Thymus (tissue), 11 donors: Measurements from ENCODE around the gene TFEC. TPM values are rescaled to one million over a fixed set of nuclear protein-coding genes. Genes with fewer than 3 reads are reported as not detected.
"Not testable (repeated sequence)": the region's sequence is repeated elsewhere in the genome, so short reads cannot be mapped to it uniquely, and the experiment has no call there.

Experiments
- DNase-seq, 9 donors: peaks; one replicate each; pipeline ENCODE4 v3.0.0-alpha.2; 2013; ENCODE audit warnings: low spot score in 9 of 9, low read depth in 6 of 9, missing footprints in 1 of 9
- H3K27ac ChIP-seq, 2 donors: one replicate each; pipeline ENCODE4 v1.5.1; 2013; ENCODE audit warnings: control low read depth in 1 of 2, low read depth in 1 of 2, low read length in 1 of 2, mild to moderate bottlenecking in 1 of 2, moderate library complexity in 1 of 2
- H3K27me3 ChIP-seq, 2 donors: one replicate each; pipeline ENCODE4 v1.5.1; 2013; ENCODE audit warnings: low read length in 1 of 2; ENCODE audit not compliant: control insufficient read depth in 2 of 2, insufficient read depth in 1 of 2
- H3K36me3 ChIP-seq, 2 donors: one replicate each; pipeline ENCODE4 v1.5.1; 2013; ENCODE audit warnings: low read length in 1 of 2, mild to moderate bottlenecking in 1 of 2, moderate library complexity in 1 of 2; ENCODE audit not compliant: control insufficient read depth in 2 of 2, insufficient read depth in 2 of 2
- H3K4me1 ChIP-seq, 2 donors: one replicate each; pipeline ENCODE4 v1.5.1; 2013; ENCODE audit warnings: low read length in 2 of 2; ENCODE audit not compliant: control insufficient read depth in 2 of 2, insufficient read depth in 2 of 2
- H3K4me3 ChIP-seq, 2 donors: one replicate each; pipeline ENCODE4 v1.5.1; 2013; ENCODE audit warnings: low read length in 2 of 2, control low read depth in 1 of 2, mild to moderate bottlenecking in 1 of 2
- H3K9me3 ChIP-seq, 2 donors: one replicate each; pipeline ENCODE4 v1.5.1; 2013; ENCODE audit warnings: low read length in 1 of 2, mild to moderate bottlenecking in 1 of 2; ENCODE audit not compliant: control insufficient read depth in 2 of 2, insufficient read depth in 1 of 2
- WGBS: extraction: QIAGEN DNeasy Blood & Tissue Kit; methylation state at CpG from one replicate; pipeline ENCODE4 v1.1.7; 2013; 5-methylcytosine and 5-hydroxymethylcytosine counted together
- polyA plus RNA-seq: library from polyadenylated mRNA; stranded (reverse); fragments of 200-250 nt; gene quantifications from one replicate; pipeline ENCODE4 v1.2.3, GENCODE V29; 2013
- total RNA-seq: library from RNA; stranded (reverse); fragments of 120-200 nt; gene quantifications from one replicate; pipeline ENCODE4 v1.2.4, GENCODE V29; 2013
- donor health status: healthy.

Gene TFEC
- total and polyA plus RNA-seq, 2 donors: 5.8 to 9.1 TPM

GRCh38 chr7:115929736-115930135 is 100.8 kb downstream of the TFEC start:
- not testable (repeated sequence) for DNase-seq, H3K36me3 ChIP-seq, H3K4me1 ChIP-seq, H3K27me3 ChIP-seq, H3K9me3 ChIP-seq, H3K27ac ChIP-seq, H3K4me3 ChIP-seq
- WGBS: 93% methylated on average over 3 of the region's 3 CpGs

- 91% methylated on average over 2 of the region's 2 CpGs for WGBS
- H3K27ac ChIP-seq: no peak overlapping the region
- H3K36me3 ChIP-seq: no peaks in the 10 kb centered on the region
- H3K27me3 ChIP-seq: no peaks in the 10 kb centered on the region
- H3K4me1 ChIP-seq: no peaks in the 10 kb centered on the region
- H3K4me3 ChIP-seq: no peak overlapping the region
- no peaks in the 10 kb centered on the region for H3K9me3 ChIP-seq
- DNase-seq: no peak
These were observed 106.2 kb downstream of the TFEC start for GRCh38 chr7:115924411-115924810.

- no peak overlapping the region for H3K27ac ChIP-seq
- H3K4me1 ChIP-seq: no peaks in the 10 kb centered on the region
- H3K9me3 ChIP-seq: no peaks in the 10 kb centered on the region
- H3K4me3 ChIP-seq: no peak overlapping the region
- H3K36me3 ChIP-seq: no peaks in the 10 kb centered on the region
- 95% methylated on average over 1 of the region's 1 CpG for WGBS
- H3K27me3 ChIP-seq: no peaks in the 10 kb centered on the region
- no peak for DNase-seq
These were observed 110.2 kb downstream of the TFEC start for GRCh38 chr7:115920367-115920766.

- WGBS: 91% methylated on average over 1 of the region's 1 CpG
- no peaks in the 10 kb centered on the region for H3K4me1 ChIP-seq
- H3K36me3 ChIP-seq: no peaks in the 10 kb centered on the region
- no peaks in the 10 kb centered on the region for H3K9me3 ChIP-seq
- H3K27me3 ChIP-seq: no peaks in the 10 kb centered on the region
- no peak for DNase-seq
- H3K4me3 ChIP-seq: no peak overlapping the region
- no peak overlapping the region for H3K27ac ChIP-seq
These were observed 115.6 kb downstream of the TFEC start for GRCh38 chr7:115914951-115915350.

GRCh38 chr7:115911465-115911864 is 119.1 kb downstream of the TFEC start:
- no peak for DNase-seq
- H3K4me1 ChIP-seq: no peaks in the 10 kb centered on the region
- WGBS: 77% methylated on average over 3 of the region's 3 CpGs

GRCh38 chr7:115910541-115911164 is 119.9 kb downstream of the TFEC start:
- H3K27ac ChIP-seq: no peak overlapping the region
- DNase-seq: peak in 7 of 9 donors; percentile 1 to 41 (median 6)
- no peak overlapping the region for H3K4me3 ChIP-seq
- no peaks in the 10 kb centered on the region for H3K27me3 ChIP-seq
- H3K9me3 ChIP-seq: no peaks in the 10 kb centered on the region
- WGBS: 7% methylated on average over 5 of the region's 5 CpGs
- no peaks in the 10 kb centered on the region for H3K36me3 ChIP-seq
- no peaks in the 10 kb centered on the region for H3K4me1 ChIP-seq

More at GRCh38 chr7:115911465-115911864, 119.1 kb downstream of the TFEC start:
- Histone ChIP-seq H3K27me3 (no peaks in the 10 kb centered on the region), H3K4me3 (no peak overlapping the region), H3K36me3 (no peaks in the 10 kb centered on the region), H3K27ac (no peak overlapping the region), H3K9me3 (no peaks in the 10 kb centered on the region)

GRCh38 chr7:115906731-115907130 is 123.8 kb downstream of the TFEC start:
- Histone ChIP-seq H3K4me3 (no peak overlapping the region), H3K27me3 (no peaks in the 10 kb centered on the region), H3K36me3 (no peaks in the 10 kb centered on the region), H3K27ac (no peak overlapping the region), H3K9me3 (no peaks in the 10 kb centered on the region), H3K4me1 (no peaks in the 10 kb centered on the region)
- DNase-seq: no peak
- WGBS: 90% methylated on average over 1 of the region's 1 CpG

- no peak for DNase-seq
- WGBS: 92% methylated on average over 3 of the region's 3 CpGs
- H3K9me3 ChIP-seq: no peaks in the 10 kb centered on the region
These were observed 140.9 kb downstream of the TFEC start for GRCh38 chr7:115889669-115889984.

GRCh38 chr7:115888981-115889668 is 141.4 kb downstream of the TFEC start:
- 92% methylated on average over 11 of the region's 11 CpGs for WGBS
- no peak overlapping the region for H3K27ac ChIP-seq
- no peak overlapping the region for H3K4me3 ChIP-seq
- no peaks in the 10 kb centered on the region for H3K4me1 ChIP-seq
- no peaks in the 10 kb centered on the region for H3K36me3 ChIP-seq
- DNase-seq: no peak
- no peaks in the 10 kb centered on the region for H3K27me3 ChIP-seq
- H3K9me3 ChIP-seq: no peaks in the 10 kb centered on the region

More at GRCh38 chr7:115889669-115889984, 140.9 kb downstream of the TFEC start:
- no peaks in the 10 kb centered on the region for H3K4me1 ChIP-seq
- H3K4me3 ChIP-seq: no peak overlapping the region
- H3K27ac ChIP-seq: no peak overlapping the region
- H3K27me3 ChIP-seq: no peaks in the 10 kb centered on the region
- H3K36me3 ChIP-seq: no peaks in the 10 kb centered on the region
